HepG2 (cell line): Measurements from ENCODE around the gene FUOM. TPM values are rescaled to one million over a fixed set of nuclear protein-coding genes. Genes with fewer than 3 reads are reported as not detected.

ENCODE experiments used
- ATF2 ChIP-seq: sonication (generic); formaldehyde crosslinking; IDR thresholded peaks from 2 replicates; pipeline ENCODE4 v1.4.0; 2020; ENCODE audit warnings: missing genetic modification reagents
- BHLHE40 ChIP-seq: IDR thresholded peaks from 2 replicates; pipeline ENCODE4 v1.6.1; 2011; ENCODE audit warnings: low read length, improper control_type of control experiment
- GATAD2A ChIP-seq: IDR thresholded peaks from 2 replicates; pipeline ENCODE4 v1.6.1; 2016
- KDM2A ChIP-seq: sonication (generic); formaldehyde crosslinking; IDR thresholded peaks from 2 replicates; pipeline ENCODE4 v1.4.0; 2020; ENCODE audit warnings: low read depth, missing genetic modification reagents, borderline replicate concordance
- MLX ChIP-seq: IDR thresholded peaks from 2 replicates; pipeline ENCODE4 v1.6.1; 2016
- NCOA1 ChIP-seq: sonication (generic); formaldehyde crosslinking; IDR thresholded peaks from 2 replicates; pipeline ENCODE4 v1.9.0; 2021; ENCODE audit warnings: missing genetic modification reagents
- POLR2A ChIP-seq, 2 experiments: IDR thresholded peaks; 2 replicates each; pipeline ENCODE4 v1.6.1; 2011; ENCODE audit warnings: low read depth in 2 of 2, low read length in 2 of 2, mild to moderate bottlenecking in 1 of 2, moderate library complexity in 1 of 2; ENCODE audit not compliant: insufficient read depth in 1 of 2
- PPARG ChIP-seq: conservative IDR thresholded peaks from 2 replicates; pipeline ENCODE4 v1.6.1; 2016; ENCODE audit warnings: missing biosample characterization, missing genetic modification reagents
- SOX5 ChIP-seq: IDR thresholded peaks from 2 replicates; pipeline ENCODE4 v1.6.1; 2016; ENCODE audit warnings: borderline replicate concordance
- SOX6 ChIP-seq, 2 experiments: fragments of 450-650 bp in 1 of 2; sonication (generic) in 1 of 2; formaldehyde crosslinking in 1 of 2; IDR thresholded peaks; 2 replicates each; pipeline versions ENCODE4 v1.4.0 to v1.6.1; 2017 to 2020; ENCODE audit warnings: antibody characterized with exemption in 1 of 2, mild to moderate bottlenecking in 1 of 2, missing genetic modification reagents in 1 of 2
- TAF1 ChIP-seq: sonication (generic); formaldehyde crosslinking; IDR thresholded peaks from 2 replicates; pipeline ENCODE4 v1.4.0; 2020; ENCODE audit warnings: missing genetic modification reagents
- THRA ChIP-seq: sonication (generic); formaldehyde crosslinking; IDR thresholded peaks from 2 replicates; pipeline ENCODE4 v1.4.0; 2020; ENCODE audit warnings: missing genetic modification reagents, borderline replicate concordance
- ZMYM2 ChIP-seq: sonication (generic); formaldehyde crosslinking; IDR thresholded peaks from 2 replicates; pipeline ENCODE4 v1.8.0; 2022; ENCODE audit warnings: mild to moderate bottlenecking, missing genetic modification reagents
- ZNF264 ChIP-seq: sonication (generic); formaldehyde crosslinking; IDR thresholded peaks from 2 replicates; pipeline ENCODE4 v1.4.0; 2020; ENCODE audit warnings: missing genetic modification reagents
- ZNF354B ChIP-seq: sonication (generic); formaldehyde crosslinking; IDR thresholded peaks from 2 replicates; pipeline ENCODE4 v1.8.0; 2022; ENCODE audit warnings: mild to moderate bottlenecking, missing genetic modification reagents
- ZNF431 ChIP-seq: sonication (generic); formaldehyde crosslinking; IDR thresholded peaks from 2 replicates; pipeline ENCODE4 v1.9.0; 2022; ENCODE audit warnings: missing genetic modification reagents, low read depth, mild to moderate bottlenecking, borderline replicate concordance
- ZNF709 ChIP-seq: sonication (generic); formaldehyde crosslinking; IDR thresholded peaks from 2 replicates; pipeline ENCODE4 v1.5.0; 2020; ENCODE audit warnings: mild to moderate bottlenecking, missing genetic modification reagents
- polyA plus RNA-seq, 8 experiments: library from polyadenylated mRNA; depleted of rRNA in 3 of 8; stranded (reverse) in 7 of 8; unstranded in 1 of 8; fragments of >200 nt; fragmentation: Illumina TruSeq in 4 of 8; extraction: Trizol in 4 of 8; gene quantifications; 2 replicates each; pipeline versions ENCODE4 v1.2.1 to v1.2.3, GENCODE V29; 2011 to 2016; ENCODE audit warnings: low read depth in 4 of 8, missing spikeins in 1 of 8, mixed read lengths in 1 of 8; ENCODE audit not compliant: insufficient read depth in 1 of 8
- total RNA-seq, 5 experiments: library from RNA; depleted of rRNA; stranded (reverse); fragments of >200 nt; fragmentation: Illumina TruSeq; extraction: Trizol; gene quantifications; 2 replicates each; pipeline ENCODE4 v1.2.3, GENCODE V29; 2016; ENCODE audit warnings: low read depth in 1 of 5
- TF ChIP-seq, protein P1 (sequence below): sonication (generic); formaldehyde crosslinking; IDR thresholded peaks from 2 replicates; pipeline ENCODE4 v1.4.0; 2020; ENCODE audit warnings: mild to moderate bottlenecking, missing genetic modification reagents
- TF ChIP-seq, protein P2 (sequence below): IDR thresholded peaks from 2 replicates; pipeline ENCODE4 v1.6.1; 2016; ENCODE audit warnings: missing compliant biosample characterization, missing genetic modification reagents, borderline replicate concordance
- TF ChIP-seq, protein P3 (sequence below): sonication (generic); formaldehyde crosslinking; IDR thresholded peaks from 2 replicates; pipeline ENCODE4 v1.4.0; 2020; ENCODE audit warnings: missing genetic modification reagents
- TF ChIP-seq, protein P4 (sequence below): IDR thresholded peaks from 2 replicates; pipeline ENCODE4 v1.6.1; 2016

FUOM gene
- total and polyA plus RNA-seq, 2 of the 13 experiments (the other 11 are each of a cell fraction or from before 2014, with no cell fraction given), result 27.5 to 60.4 TPM

DNA sequence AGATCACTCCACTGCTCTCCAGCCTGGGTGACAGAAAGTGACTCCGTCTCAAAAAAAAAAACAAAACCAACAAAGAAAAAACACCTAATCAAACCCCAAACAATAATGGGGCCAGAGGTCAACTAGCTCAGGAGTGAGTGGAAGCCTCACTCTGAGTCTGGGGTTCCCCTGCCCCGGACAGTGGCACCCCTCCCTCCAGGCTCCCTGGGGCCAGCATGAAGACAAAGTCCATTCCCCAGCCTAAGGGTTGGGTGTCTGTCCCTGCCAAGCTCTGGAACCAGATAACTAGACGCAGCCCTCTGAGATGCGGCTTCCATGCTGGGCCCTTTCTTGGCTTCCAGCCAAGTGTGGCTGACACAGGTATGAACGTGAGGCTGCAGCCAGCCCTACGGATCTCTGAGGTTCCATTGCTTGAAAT is 1.7 kb upstream of the FUOM start (continued):
- TF ChIP-seq PPARG (CRISPR knock-in tag) (peak; percentile 71), ZNF354B (CRISPR knock-in tag) (no peak), ZNF264 (CRISPR knock-in tag) (0 out of 2 replicates have a peak, but pooled peaks have one; percentile 23), THRA (CRISPR knock-in tag) (peak; percentile 47; the same call in 1 of the 2 replicates), MLX (CRISPR knock-in tag) (no peak), SOX6 (IDR thresholded peaks at IDR 0.05) (no peak), SOX6 (CRISPR knock-in tag; IDR thresholded peaks at IDR 0.05) (peak; percentile 87), ZMYM2 (CRISPR knock-in tag) (peak; percentile 4; the same call in 1 of the 2 replicates), BHLHE40 (0 out of 2 replicates have a peak, but pooled peaks have one; percentile 24), KDM2A (peak; percentile 41; the same call in 1 of the 2 replicates), SOX5 (CRISPR knock-in tag) (peak; percentile 64), ATF2 (CRISPR knock-in tag) (peak; percentile 24; the same call in 1 of the 2 replicates), GATAD2A (CRISPR knock-in tag) (peak; percentile 31; the same call in 1 of the 2 replicates), ZNF709 (CRISPR knock-in tag) (peak; percentile 13; the same call in 1 of the 2 replicates), POLR2A (IDR thresholded peaks at IDR 0.05; ENCODE audit: insufficient read depth in 1 of 2, low read depth in 2 of 2, low read length in 2 of 2) (0 out of 4 replicates have a peak, but pooled peaks of 1 of the 2 experiments have one; percentile 25), TAF1 (CRISPR knock-in tag) (peak; percentile 25; the same call in 1 of the 2 replicates), NCOA1 (0 out of 2 replicates have a peak, but pooled peaks have one; percentile 57), ZNF431 (CRISPR knock-in tag) (0 out of 2 replicates have a peak, but pooled peaks have one; percentile 46)
- TF ChIP-seq, protein P1, sequence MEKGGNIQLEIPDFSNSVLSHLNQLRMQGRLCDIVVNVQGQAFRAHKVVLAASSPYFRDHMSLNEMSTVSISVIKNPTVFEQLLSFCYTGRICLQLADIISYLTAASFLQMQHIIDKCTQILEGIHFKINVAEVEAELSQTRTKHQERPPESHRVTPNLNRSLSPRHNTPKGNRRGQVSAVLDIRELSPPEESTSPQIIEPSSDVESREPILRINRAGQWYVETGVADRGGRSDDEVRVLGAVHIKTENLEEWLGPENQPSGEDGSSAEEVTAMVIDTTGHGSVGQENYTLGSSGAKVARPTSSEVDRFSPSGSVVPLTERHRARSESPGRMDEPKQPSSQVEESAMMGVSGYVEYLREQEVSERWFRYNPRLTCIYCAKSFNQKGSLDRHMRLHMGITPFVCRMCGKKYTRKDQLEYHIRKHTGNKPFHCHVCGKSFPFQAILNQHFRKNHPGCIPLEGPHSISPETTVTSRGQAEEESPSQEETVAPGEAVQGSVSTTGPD (CRISPR knock-in tag), result no peak
- TF ChIP-seq, protein P2, sequence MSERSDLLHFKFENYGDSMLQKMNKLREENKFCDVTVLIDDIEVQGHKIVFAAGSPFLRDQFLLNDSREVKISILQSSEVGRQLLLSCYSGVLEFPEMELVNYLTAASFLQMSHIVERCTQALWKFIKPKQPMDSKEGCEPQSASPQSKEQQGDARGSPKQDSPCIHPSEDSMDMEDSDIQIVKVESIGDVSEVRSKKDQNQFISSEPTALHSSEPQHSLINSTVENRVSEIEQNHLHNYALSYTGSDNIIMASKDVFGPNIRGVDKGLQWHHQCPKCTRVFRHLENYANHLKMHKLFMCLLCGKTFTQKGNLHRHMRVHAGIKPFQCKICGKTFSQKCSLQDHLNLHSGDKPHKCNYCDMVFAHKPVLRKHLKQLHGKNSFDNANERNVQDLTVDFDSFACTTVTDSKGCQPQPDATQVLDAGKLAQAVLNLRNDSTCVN (CRISPR knock-in tag), result peak; percentile 76
- TF ChIP-seq, protein P3, sequence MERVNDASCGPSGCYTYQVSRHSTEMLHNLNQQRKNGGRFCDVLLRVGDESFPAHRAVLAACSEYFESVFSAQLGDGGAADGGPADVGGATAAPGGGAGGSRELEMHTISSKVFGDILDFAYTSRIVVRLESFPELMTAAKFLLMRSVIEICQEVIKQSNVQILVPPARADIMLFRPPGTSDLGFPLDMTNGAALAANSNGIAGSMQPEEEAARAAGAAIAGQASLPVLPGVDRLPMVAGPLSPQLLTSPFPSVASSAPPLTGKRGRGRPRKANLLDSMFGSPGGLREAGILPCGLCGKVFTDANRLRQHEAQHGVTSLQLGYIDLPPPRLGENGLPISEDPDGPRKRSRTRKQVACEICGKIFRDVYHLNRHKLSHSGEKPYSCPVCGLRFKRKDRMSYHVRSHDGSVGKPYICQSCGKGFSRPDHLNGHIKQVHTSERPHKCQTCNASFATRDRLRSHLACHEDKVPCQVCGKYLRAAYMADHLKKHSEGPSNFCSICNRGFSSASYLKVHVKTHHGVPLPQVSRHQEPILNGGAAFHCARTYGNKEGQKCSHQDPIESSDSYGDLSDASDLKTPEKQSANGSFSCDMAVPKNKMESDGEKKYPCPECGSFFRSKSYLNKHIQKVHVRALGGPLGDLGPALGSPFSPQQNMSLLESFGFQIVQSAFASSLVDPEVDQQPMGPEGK (CRISPR knock-in tag), result peak; percentile 81
- TF ChIP-seq, protein P4, sequence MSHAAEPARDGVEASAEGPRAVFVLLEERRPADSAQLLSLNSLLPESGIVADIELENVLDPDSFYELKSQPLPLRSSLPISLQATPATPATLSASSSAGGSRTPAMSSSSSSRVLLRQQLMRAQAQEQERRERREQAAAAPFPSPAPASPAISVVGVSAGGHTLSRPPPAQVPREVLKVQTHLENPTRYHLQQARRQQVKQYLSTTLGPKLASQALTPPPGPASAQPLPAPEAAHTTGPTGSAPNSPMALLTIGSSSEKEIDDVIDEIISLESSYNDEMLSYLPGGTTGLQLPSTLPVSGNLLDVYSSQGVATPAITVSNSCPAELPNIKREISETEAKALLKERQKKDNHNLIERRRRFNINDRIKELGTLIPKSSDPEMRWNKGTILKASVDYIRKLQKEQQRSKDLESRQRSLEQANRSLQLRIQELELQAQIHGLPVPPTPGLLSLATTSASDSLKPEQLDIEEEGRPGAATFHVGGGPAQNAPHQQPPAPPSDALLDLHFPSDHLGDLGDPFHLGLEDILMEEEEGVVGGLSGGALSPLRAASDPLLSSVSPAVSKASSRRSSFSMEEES (CRISPR knock-in tag), result peak; percentile 17; the same call in 1 of the 2 replicates
